ENCODE data around the gene CSNK1G1.

The CSNK1G1 gene

GRCh38 chr15:64361259-64361658 is 5.3 kb upstream of the CSNK1G1 start:
- no peak overlapping the region for H3K4ac ChIP-seq (ENCODE audit: low read length)
- H2BK15ac ChIP-seq (ENCODE audit: low read length): no peak overlapping the region
- no CpG with 5 or more reads among the region's 4 CpGs for WGBS, 2 donors (ENCODE audit: extremely low coverage in 2 of 2, insufficient read length in 2 of 2, insufficient replicate concordance in 1 of 2)
- H4K91ac ChIP-seq (ENCODE audit: low read depth, low read length, poor library complexity): no peak overlapping the region
- DNase-seq (ENCODE audit: low spot score): no peak
- H2AK5ac ChIP-seq (ENCODE audit: low read depth, low read length): no peak overlapping the region
- H4K8ac ChIP-seq (ENCODE audit: low read depth, low read length): no peak overlapping the region
- no peak overlapping the region for H3K23ac ChIP-seq (ENCODE audit: low read depth, low read length, poor library complexity)
- no peaks in the 10 kb centered on the region for H3K79me1 ChIP-seq (ENCODE audit: low read depth, low read length)
- peaks cover 4 to 64% of the 10 kb centered on the region in 2 donors for H3K36me3 ChIP-seq (replicated peaks in 1 of 2; ENCODE audit: control insufficient read depth in 2 of 2, insufficient read depth in 2 of 2, low read length in 2 of 2)
- no peak overlapping the region for H3K9ac ChIP-seq (ENCODE audit: low read depth, low read length, poor library complexity)
- H2BK120ac ChIP-seq (ENCODE audit: low read depth, low read length): no peak overlapping the region
- H3K18ac ChIP-seq (ENCODE audit: low read length): no peak overlapping the region
- no peak overlapping the region for H3K4me3 ChIP-seq (ENCODE audit: low read length in 2 of 2)
- H3K4me1 ChIP-seq (ENCODE audit: control insufficient read depth in 2 of 2, insufficient read depth in 1 of 2, low read depth in 1 of 2, low read length in 2 of 2): no peaks in the 10 kb centered on the region
- H3K4me2 ChIP-seq (ENCODE audit: insufficient read depth, low read length, poor library complexity, severe bottlenecking): no peak overlapping the region
- no peaks in the 10 kb centered on the region for H3K27me3 ChIP-seq (ENCODE audit: control insufficient read depth in 3 of 3, insufficient read depth in 3 of 3, low read depth in 1 of 3, low read length in 3 of 3)
- H3K27ac ChIP-seq (replicated peaks; ENCODE audit: low read length): no peak overlapping the region
- H2BK12ac ChIP-seq (ENCODE audit: low read length): no peak overlapping the region
- H3K9me3 ChIP-seq (replicated peaks in 1 of 2; ENCODE audit: control insufficient read depth in 2 of 2, insufficient read depth in 1 of 2, low read depth in 1 of 2, low read length in 2 of 2): no peaks in the 10 kb centered on the region
- H3K14ac ChIP-seq (ENCODE audit: low read length): no peak overlapping the region
- H2AFZ ChIP-seq (ENCODE audit: low read length): no peak overlapping the region
- H2BK5ac ChIP-seq (ENCODE audit: low read length): no peak overlapping the region

- no peak overlapping the region for H2AK5ac ChIP-seq (ENCODE audit: low read depth, low read length)
- H3K4me3 ChIP-seq (ENCODE audit: low read length in 2 of 2): peak overlapping the region in 1 of 2 donors; percentile 93
- H4K91ac ChIP-seq (ENCODE audit: low read depth, low read length, poor library complexity): no peak overlapping the region
- no CpG with 5 or more reads among the region's 5 CpGs for WGBS, 2 donors (ENCODE audit: extremely low coverage in 2 of 2, insufficient read length in 2 of 2, insufficient replicate concordance in 1 of 2)
- no peaks in the 10 kb centered on the region for H3K9me3 ChIP-seq (replicated peaks in 1 of 2; ENCODE audit: control insufficient read depth in 2 of 2, insufficient read depth in 1 of 2, low read depth in 1 of 2, low read length in 2 of 2)
- H3K4ac ChIP-seq (ENCODE audit: low read length): no peak overlapping the region
- H3K4me2 ChIP-seq (ENCODE audit: insufficient read depth, low read length, poor library complexity, severe bottlenecking): no peak overlapping the region
- no peak overlapping the region for H2BK15ac ChIP-seq (ENCODE audit: low read length)
- peak overlapping the region; percentile 61 for H2AFZ ChIP-seq (ENCODE audit: low read length)
- no peak overlapping the region for H3K14ac ChIP-seq (ENCODE audit: low read length)
- DNase-seq (ENCODE audit: low spot score): peak; percentile 5
- no peak overlapping the region for H4K8ac ChIP-seq (ENCODE audit: low read depth, low read length)
- H3K27ac ChIP-seq (replicated peaks; ENCODE audit: low read length): peak overlapping the region; percentile 62
- no peak overlapping the region for H3K18ac ChIP-seq (ENCODE audit: low read length)
- H3K79me1 ChIP-seq (ENCODE audit: low read depth, low read length): no peaks in the 10 kb centered on the region
- no peak overlapping the region for H3K9ac ChIP-seq (ENCODE audit: low read depth, low read length, poor library complexity)
- H2BK5ac ChIP-seq (ENCODE audit: low read length): no peak overlapping the region
- no peak overlapping the region for H2BK12ac ChIP-seq (ENCODE audit: low read length)
- peaks cover 2 to 31% of the 10 kb centered on the region in 2 donors for H3K36me3 ChIP-seq (replicated peaks in 1 of 2; ENCODE audit: control insufficient read depth in 2 of 2, insufficient read depth in 2 of 2, low read length in 2 of 2)
- no peak overlapping the region for H3K23ac ChIP-seq (ENCODE audit: low read depth, low read length, poor library complexity)
- H2BK120ac ChIP-seq (ENCODE audit: low read depth, low read length): no peak overlapping the region
- peaks cover 0 to 3% of the 10 kb centered on the region in 2 donors for H3K4me1 ChIP-seq (ENCODE audit: control insufficient read depth in 2 of 2, insufficient read depth in 1 of 2, low read depth in 1 of 2, low read length in 2 of 2)
- no peaks in the 10 kb centered on the region for H3K27me3 ChIP-seq (ENCODE audit: control insufficient read depth in 3 of 3, insufficient read depth in 3 of 3, low read depth in 1 of 3, low read length in 3 of 3)
These were observed 702 bp upstream of the CSNK1G1 start for GRCh38 chr15:64356710-64357040.

- H3K4me2 ChIP-seq (ENCODE audit: insufficient read depth, low read length, poor library complexity, severe bottlenecking): peak overlapping the region; percentile 73
- H3K9ac ChIP-seq (ENCODE audit: low read depth, low read length, poor library complexity): peak overlapping the region; percentile 90
These were observed 527 bp downstream of the CSNK1G1 start for GRCh38 chr15:64355348-64355943.

GRCh38 chr15:64354688-64355344 is 1.2 kb downstream of the CSNK1G1 start:
- H3K4ac ChIP-seq (ENCODE audit: low read length): no peak overlapping the region
- peaks cover 0 to 3% of the 10 kb centered on the region in 2 donors for H3K4me1 ChIP-seq (ENCODE audit: control insufficient read depth in 2 of 2, insufficient read depth in 1 of 2, low read depth in 1 of 2, low read length in 2 of 2)
- WGBS, 2 donors (ENCODE audit: extremely low coverage in 2 of 2, insufficient read length in 2 of 2, insufficient replicate concordance in 1 of 2): no CpG with 5 or more reads among the region's 5 CpGs
- no peak for DNase-seq (ENCODE audit: low spot score)
- H3K27me3 ChIP-seq (ENCODE audit: control insufficient read depth in 3 of 3, insufficient read depth in 3 of 3, low read depth in 1 of 3, low read length in 3 of 3): no peaks in the 10 kb centered on the region
- no peak overlapping the region for H2AK5ac ChIP-seq (ENCODE audit: low read depth, low read length)
- H3K4me2 ChIP-seq (ENCODE audit: insufficient read depth, low read length, poor library complexity, severe bottlenecking): peak overlapping the region; percentile 73
- H2BK12ac ChIP-seq (ENCODE audit: low read length): no peak overlapping the region
- no peak overlapping the region for H4K8ac ChIP-seq (ENCODE audit: low read depth, low read length)
- peak overlapping the region; percentile 92 to 93 for H3K4me3 ChIP-seq (ENCODE audit: low read length in 2 of 2)
- H3K36me3 ChIP-seq (replicated peaks in 1 of 2; ENCODE audit: control insufficient read depth in 2 of 2, insufficient read depth in 2 of 2, low read length in 2 of 2): peaks cover 0 to 20% of the 10 kb centered on the region in 2 donors
- H3K23ac ChIP-seq (ENCODE audit: low read depth, low read length, poor library complexity): no peak overlapping the region
- no peak overlapping the region for H3K27ac ChIP-seq (replicated peaks; ENCODE audit: low read length)
- H3K18ac ChIP-seq (ENCODE audit: low read length): no peak overlapping the region
- H2BK5ac ChIP-seq (ENCODE audit: low read length): peak overlapping the region; percentile 66
- H3K9ac ChIP-seq (ENCODE audit: low read depth, low read length, poor library complexity): no peak overlapping the region
- H2BK120ac ChIP-seq (ENCODE audit: low read depth, low read length): no peak overlapping the region
- H2AFZ ChIP-seq (ENCODE audit: low read length): peak overlapping the region; percentile 88
- H3K79me1 ChIP-seq (ENCODE audit: low read depth, low read length): no peaks in the 10 kb centered on the region
- H3K9me3 ChIP-seq (replicated peaks in 1 of 2; ENCODE audit: control insufficient read depth in 2 of 2, insufficient read depth in 1 of 2, low read depth in 1 of 2, low read length in 2 of 2): no peaks in the 10 kb centered on the region
- no peak overlapping the region for H2BK15ac ChIP-seq (ENCODE audit: low read length)
- H3K14ac ChIP-seq (ENCODE audit: low read length): peak overlapping the region; percentile 84
- no peak overlapping the region for H4K91ac ChIP-seq (ENCODE audit: low read depth, low read length, poor library complexity)

More at GRCh38 chr15:64355348-64355943, 527 bp downstream of the CSNK1G1 start:
- Histone ChIP-seq H3K4me1 (ENCODE audit: control insufficient read depth in 2 of 2, insufficient read depth in 1 of 2, low read depth in 1 of 2, low read length in 2 of 2) (peaks cover 0 to 3% of the 10 kb centered on the region in 2 donors), H3K27me3 (ENCODE audit: control insufficient read depth in 3 of 3, insufficient read depth in 3 of 3, low read depth in 1 of 3, low read length in 3 of 3) (no peaks in the 10 kb centered on the region), H3K79me1 (ENCODE audit: low read depth, low read length) (no peaks in the 10 kb centered on the region), H3K23ac (ENCODE audit: low read depth, low read length, poor library complexity) (peak overlapping the region; percentile 65), H3K27ac (replicated peaks; ENCODE audit: low read length) (peak overlapping the region; percentile 90), H2AK5ac (ENCODE audit: low read depth, low read length) (no peak overlapping the region), H3K4me3 (ENCODE audit: low read length in 2 of 2) (peak overlapping the region; percentile 92 to 93), H3K18ac (ENCODE audit: low read length) (peak overlapping the region; percentile 94), H4K8ac (ENCODE audit: low read depth, low read length) (no peak overlapping the region), H2BK15ac (ENCODE audit: low read length) (peak overlapping the region; percentile 85), H3K9me3 (replicated peaks in 1 of 2; ENCODE audit: control insufficient read depth in 2 of 2, insufficient read depth in 1 of 2, low read depth in 1 of 2, low read length in 2 of 2) (no peaks in the 10 kb centered on the region), H3K14ac (ENCODE audit: low read length) (peak overlapping the region; percentile 84), H4K91ac (ENCODE audit: low read depth, low read length, poor library complexity) (no peak overlapping the region), H2BK120ac (ENCODE audit: low read depth, low read length) (no peak overlapping the region), H2BK5ac (ENCODE audit: low read length) (peak overlapping the region; percentile 66), H3K4ac (ENCODE audit: low read length) (no peak overlapping the region), H2AFZ (ENCODE audit: low read length) (peak overlapping the region; percentile 88), H3K36me3 (replicated peaks in 1 of 2; ENCODE audit: control insufficient read depth in 2 of 2, insufficient read depth in 2 of 2, low read length in 2 of 2) (peaks cover 0 to 24% of the 10 kb centered on the region in 2 donors), H2BK12ac (ENCODE audit: low read length) (no peak overlapping the region)
- DNase-seq (ENCODE audit: low spot score): peak; percentile 8
- no CpG with 5 or more reads among the region's 30 CpGs for WGBS, 2 donors (ENCODE audit: extremely low coverage in 2 of 2, insufficient read length in 2 of 2, insufficient replicate concordance in 1 of 2)

Data from neuronal stem cell (in vitro differentiated cells).